Suprapubic skin (tissue), 3 donors: Measurements from ENCODE around the gene S100A14.

ENCODE experiments used
- EP300 ChIP-seq: sonication (generic); formaldehyde crosslinking; IDR thresholded peaks from one replicate; pipeline ENCODE4 v1.6.1; 2017; ENCODE audit warnings: antibody characterized with exemption
- POLR2A ChIP-seq, 2 donors: fragments of 450-650 bp; IDR thresholded peaks; one replicate each; pipeline ENCODE4 v1.6.1; 2017; ENCODE audit warnings: antibody characterized with exemption in 2 of 2, mild to moderate bottlenecking in 2 of 2, moderate library complexity in 2 of 2
- TF ChIP-seq, protein P1 (sequence below), 2 donors: fragments of 200-600 bp in 1 of 2; fragments of 450-650 bp in 1 of 2; sonication (generic) in 1 of 2; IDR thresholded peaks; one replicate each; pipeline ENCODE4 v1.5.1; 2016 to 2019; ENCODE audit warnings: antibody characterized with exemption in 2 of 2, mild to moderate bottlenecking in 1 of 2, moderate library complexity in 1 of 2

DNA sequence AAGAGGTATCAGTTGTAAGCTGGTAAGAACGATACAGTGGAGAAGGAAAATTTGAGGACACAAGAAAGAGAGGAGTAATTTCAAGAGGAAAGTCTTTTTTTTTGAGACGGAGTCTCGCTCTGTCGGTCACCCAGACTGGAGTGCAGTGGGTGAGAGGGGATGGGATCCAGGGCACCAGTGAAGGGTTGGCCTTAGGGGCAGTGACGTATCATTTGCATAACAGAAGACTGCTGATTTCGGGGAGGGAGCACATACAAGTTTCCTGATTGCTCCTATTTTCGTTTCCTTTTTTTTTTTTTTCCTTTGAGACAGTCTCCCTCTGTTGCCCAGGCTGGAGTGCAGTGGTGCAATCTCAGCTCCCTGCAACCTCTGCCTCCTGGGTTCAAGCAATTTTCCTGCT is 7.0 kb upstream of the S100A14 start:
- TF ChIP-seq EP300 (no peak), POLR2A (IDR thresholded peaks at IDR 0.05) (no peak)
- TF ChIP-seq, protein P1, sequence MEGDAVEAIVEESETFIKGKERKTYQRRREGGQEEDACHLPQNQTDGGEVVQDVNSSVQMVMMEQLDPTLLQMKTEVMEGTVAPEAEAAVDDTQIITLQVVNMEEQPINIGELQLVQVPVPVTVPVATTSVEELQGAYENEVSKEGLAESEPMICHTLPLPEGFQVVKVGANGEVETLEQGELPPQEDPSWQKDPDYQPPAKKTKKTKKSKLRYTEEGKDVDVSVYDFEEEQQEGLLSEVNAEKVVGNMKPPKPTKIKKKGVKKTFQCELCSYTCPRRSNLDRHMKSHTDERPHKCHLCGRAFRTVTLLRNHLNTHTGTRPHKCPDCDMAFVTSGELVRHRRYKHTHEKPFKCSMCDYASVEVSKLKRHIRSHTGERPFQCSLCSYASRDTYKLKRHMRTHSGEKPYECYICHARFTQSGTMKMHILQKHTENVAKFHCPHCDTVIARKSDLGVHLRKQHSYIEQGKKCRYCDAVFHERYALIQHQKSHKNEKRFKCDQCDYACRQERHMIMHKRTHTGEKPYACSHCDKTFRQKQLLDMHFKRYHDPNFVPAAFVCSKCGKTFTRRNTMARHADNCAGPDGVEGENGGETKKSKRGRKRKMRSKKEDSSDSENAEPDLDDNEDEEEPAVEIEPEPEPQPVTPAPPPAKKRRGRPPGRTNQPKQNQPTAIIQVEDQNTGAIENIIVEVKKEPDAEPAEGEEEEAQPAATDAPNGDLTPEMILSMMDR (IDR thresholded peaks at IDR 0.05), result no peak
